Measurements from ENCODE around the gene LIM2.

LIM2 gene

DNA sequence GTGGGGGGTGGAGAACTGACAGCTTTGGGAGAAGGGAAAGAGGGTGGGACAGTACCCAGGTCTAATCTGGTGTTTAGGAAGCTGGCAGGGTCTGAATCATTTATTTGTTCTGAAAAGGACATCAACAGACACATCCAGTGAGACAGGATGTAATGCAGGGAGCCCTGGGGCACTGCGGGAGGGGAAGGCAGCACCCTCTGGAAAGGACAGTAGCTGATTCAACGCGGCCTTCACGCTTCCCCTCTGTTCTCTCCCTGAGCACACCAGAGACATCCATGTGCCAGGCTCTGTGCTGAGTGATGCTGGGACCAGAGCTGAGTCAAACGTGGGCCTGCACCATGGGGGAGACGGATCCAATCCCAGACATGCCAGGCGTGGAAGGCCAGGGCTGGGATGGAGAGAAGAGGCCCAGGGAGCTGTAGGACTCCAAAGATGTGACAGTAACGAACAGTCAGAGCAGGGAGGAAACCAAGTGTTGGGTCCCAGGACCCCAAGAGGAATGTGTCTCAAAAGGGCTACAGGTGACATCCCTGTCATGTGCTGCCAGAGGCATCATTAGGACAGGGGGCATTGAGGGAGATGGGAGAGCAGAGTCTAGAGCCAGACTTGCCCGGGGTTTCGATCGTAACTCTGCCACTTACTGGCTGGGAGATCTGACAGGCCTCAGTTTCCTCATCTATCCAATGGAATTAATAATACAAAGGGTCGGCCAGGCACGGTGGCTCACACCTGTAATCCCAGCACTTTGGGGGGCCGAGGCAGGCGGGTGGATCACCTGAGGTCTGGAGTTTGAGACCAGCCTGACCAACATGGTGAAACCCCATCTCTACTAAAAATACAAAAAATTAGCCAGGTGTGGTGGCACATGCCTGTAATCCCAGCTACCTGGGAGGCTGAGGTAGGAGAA lies 23.3 kb downstream of the LIM2 start:
- TF ChIP-seq EGR1 (IDR thresholded peaks at IDR 0.05) (no peak), FOXM1 (IDR thresholded peaks at IDR 0.05; ENCODE audit: borderline replicate concordance, low read depth) (no peak), YY1 (IDR thresholded peaks at IDR 0.05; ENCODE audit: low read depth) (no peak)

DNA sequence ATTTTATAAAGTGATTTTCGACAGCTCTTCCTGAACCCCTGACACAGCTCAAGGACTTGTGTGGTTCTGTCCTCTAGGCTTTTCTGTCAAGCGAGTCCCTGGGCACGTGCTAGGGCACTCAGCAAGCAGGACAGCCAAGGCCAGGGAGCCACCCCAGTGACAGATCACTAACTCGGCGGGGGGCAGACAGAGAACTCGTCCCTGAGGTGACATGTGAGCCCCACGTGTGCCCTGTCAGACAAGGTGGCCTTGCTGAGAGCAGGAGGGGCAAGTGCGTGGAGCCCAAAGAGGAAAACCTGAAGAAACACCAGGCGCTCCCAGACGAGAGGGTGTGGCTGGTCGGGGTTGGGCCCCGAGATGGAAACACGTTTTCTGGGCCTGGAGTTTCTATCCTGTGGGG lies 26.5 kb downstream of the LIM2 start:
- TF ChIP-seq TCF12 (IDR thresholded peaks at IDR 0.05; ENCODE audit: low read depth) (no peak), CREB1 (IDR thresholded peaks at IDR 0.05; ENCODE audit: low read depth) (no peak), FOXM1 (IDR thresholded peaks at IDR 0.05; ENCODE audit: borderline replicate concordance, low read depth) (no peak), TAF1 (IDR thresholded peaks at IDR 0.05; ENCODE audit: low read depth) (no peak), CEBPB (IDR thresholded peaks at IDR 0.05) (no peak), TEAD4 (IDR thresholded peaks at IDR 0.05) (no peak), EP300 (IDR thresholded peaks at IDR 0.05; ENCODE audit: borderline replicate concordance) (no peak), EGR1 (IDR thresholded peaks at IDR 0.05) (no peak), ZBTB7A (IDR thresholded peaks at IDR 0.05; ENCODE audit: low read depth) (no peak), NFIC (IDR thresholded peaks at IDR 0.05) (no peak), YY1 (IDR thresholded peaks at IDR 0.05; ENCODE audit: low read depth) (no peak), RAD21 (IDR thresholded peaks at IDR 0.05; ENCODE audit: low read depth) (no peak)
- TF ChIP-seq, protein P1, sequence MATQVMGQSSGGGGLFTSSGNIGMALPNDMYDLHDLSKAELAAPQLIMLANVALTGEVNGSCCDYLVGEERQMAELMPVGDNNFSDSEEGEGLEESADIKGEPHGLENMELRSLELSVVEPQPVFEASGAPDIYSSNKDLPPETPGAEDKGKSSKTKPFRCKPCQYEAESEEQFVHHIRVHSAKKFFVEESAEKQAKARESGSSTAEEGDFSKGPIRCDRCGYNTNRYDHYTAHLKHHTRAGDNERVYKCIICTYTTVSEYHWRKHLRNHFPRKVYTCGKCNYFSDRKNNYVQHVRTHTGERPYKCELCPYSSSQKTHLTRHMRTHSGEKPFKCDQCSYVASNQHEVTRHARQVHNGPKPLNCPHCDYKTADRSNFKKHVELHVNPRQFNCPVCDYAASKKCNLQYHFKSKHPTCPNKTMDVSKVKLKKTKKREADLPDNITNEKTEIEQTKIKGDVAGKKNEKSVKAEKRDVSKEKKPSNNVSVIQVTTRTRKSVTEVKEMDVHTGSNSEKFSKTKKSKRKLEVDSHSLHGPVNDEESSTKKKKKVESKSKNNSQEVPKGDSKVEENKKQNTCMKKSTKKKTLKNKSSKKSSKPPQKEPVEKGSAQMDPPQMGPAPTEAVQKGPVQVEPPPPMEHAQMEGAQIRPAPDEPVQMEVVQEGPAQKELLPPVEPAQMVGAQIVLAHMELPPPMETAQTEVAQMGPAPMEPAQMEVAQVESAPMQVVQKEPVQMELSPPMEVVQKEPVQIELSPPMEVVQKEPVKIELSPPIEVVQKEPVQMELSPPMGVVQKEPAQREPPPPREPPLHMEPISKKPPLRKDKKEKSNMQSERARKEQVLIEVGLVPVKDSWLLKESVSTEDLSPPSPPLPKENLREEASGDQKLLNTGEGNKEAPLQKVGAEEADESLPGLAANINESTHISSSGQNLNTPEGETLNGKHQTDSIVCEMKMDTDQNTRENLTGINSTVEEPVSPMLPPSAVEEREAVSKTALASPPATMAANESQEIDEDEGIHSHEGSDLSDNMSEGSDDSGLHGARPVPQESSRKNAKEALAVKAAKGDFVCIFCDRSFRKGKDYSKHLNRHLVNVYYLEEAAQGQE (IDR thresholded peaks at IDR 0.05; ENCODE audit: low read depth) = no peak
- TF ChIP-seq, protein P2, sequence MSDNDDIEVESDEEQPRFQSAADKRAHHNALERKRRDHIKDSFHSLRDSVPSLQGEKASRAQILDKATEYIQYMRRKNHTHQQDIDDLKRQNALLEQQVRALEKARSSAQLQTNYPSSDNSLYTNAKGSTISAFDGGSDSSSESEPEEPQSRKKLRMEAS (IDR thresholded peaks at IDR 0.05) = no peak
- TF ChIP-seq, protein P3, sequence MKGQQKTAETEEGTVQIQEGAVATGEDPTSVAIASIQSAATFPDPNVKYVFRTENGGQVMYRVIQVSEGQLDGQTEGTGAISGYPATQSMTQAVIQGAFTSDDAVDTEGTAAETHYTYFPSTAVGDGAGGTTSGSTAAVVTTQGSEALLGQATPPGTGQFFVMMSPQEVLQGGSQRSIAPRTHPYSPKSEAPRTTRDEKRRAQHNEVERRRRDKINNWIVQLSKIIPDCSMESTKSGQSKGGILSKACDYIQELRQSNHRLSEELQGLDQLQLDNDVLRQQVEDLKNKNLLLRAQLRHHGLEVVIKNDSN (IDR thresholded peaks at IDR 0.05) = no peak

DNA sequence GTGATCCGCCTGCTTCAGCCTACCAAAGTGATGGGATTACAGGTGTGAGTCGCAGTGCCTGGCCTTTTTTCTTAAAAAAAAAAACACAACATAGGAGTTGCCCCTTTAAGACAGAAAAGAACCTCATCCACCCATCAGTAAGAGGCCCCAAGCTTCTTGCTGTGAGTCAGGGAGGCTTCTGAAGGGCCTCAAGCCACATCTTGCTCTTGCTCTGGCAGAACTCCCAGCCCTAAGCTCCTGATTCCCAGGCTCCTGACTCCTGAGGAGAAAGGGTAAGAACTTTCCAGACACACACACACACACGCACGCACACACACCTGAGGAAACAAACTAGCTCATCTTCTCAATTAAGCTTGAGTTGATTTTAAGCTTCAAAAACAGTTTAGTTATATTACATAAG lies 28.5 kb downstream of the LIM2 start:
- TF ChIP-seq EP300 (IDR thresholded peaks at IDR 0.05; ENCODE audit: borderline replicate concordance) = no peak
- no peak for TF ChIP-seq RAD21 (IDR thresholded peaks at IDR 0.05; ENCODE audit: low read depth)
- TF ChIP-seq, protein P3 (IDR thresholded peaks at IDR 0.05) = no peak
- TF ChIP-seq, protein P1 (IDR thresholded peaks at IDR 0.05; ENCODE audit: low read depth) = no peak

DNA sequence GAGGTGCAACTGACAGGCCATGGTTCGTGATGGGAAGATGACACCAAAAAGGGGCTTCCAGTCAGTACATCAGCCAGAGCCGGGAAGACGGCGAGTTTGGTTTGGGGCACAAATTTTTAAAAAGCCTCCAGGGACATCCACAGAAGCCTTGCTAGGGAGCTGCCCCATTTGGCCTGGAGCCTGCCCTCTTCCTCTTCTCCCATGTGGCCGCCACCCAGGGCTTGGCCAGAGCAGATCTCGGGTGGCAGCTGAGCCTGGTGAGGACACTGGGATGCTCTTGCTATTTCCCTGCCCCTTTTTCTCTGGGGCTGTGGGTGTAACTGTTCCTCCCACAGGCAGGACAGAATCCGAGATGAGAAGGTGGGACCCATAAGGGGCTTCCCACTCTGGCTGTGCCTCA lies 29.8 kb downstream of the LIM2 start:
- no peak for TF ChIP-seq TCF12 (IDR thresholded peaks at IDR 0.05; ENCODE audit: low read depth)
- TF ChIP-seq NFIC (IDR thresholded peaks at IDR 0.05) = no peak
- TF ChIP-seq EGR1 (IDR thresholded peaks at IDR 0.05) = no peak

DNA sequence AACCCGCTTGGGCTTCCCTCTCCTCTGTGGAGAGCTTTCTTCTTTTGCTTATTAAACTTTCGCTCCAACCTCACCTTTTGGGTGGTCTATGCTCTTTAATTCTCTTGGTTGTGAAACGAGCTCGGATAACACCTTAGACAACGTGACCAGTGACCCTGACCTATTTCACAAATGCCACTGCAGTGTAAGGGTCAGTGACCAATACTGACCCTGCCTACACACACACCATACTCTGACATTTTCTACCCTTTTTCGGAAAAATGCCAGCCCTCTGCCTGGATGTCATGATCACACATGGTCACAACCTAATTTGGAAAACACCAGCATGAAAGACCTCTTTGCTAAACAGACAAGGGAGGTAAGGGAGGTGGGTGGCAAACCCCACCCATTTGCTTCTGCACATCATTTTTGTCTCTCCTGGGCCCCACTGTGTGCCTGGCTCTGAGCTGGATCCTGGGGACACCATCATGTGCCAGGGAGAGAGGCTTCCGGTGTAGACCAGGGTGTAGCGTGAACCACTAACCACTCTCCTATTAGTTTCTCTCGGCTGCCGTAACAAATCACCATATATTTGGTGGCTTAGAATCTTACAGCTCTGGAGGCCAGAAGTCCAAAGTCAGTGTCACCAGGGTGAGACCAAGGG lies 31.5 kb downstream of the LIM2 start:
- TF ChIP-seq, protein P1 (IDR thresholded peaks at IDR 0.05; ENCODE audit: low read depth) = no peak
- TF ChIP-seq EP300 (IDR thresholded peaks at IDR 0.05; ENCODE audit: borderline replicate concordance) (no peak), ZBTB7A (IDR thresholded peaks at IDR 0.05; ENCODE audit: low read depth) (no peak), CREB1 (IDR thresholded peaks at IDR 0.05; ENCODE audit: low read depth) (no peak)
- TF ChIP-seq, protein P2 (IDR thresholded peaks at IDR 0.05) = no peak
- TF ChIP-seq, protein P3 (IDR thresholded peaks at IDR 0.05) = no peak
